GM18499 (cell line): Measurements from ENCODE around the gene SSC5D.
"Not testable (repeated sequence)": the region's sequence is repeated elsewhere in the genome, so short reads cannot be mapped to it uniquely, and the experiment has no call there.

Experiments
- ATAC-seq: cut with Tn5 transposase; IDR thresholded peaks from one replicate; pipeline ENCODE4 v1.9.1; 2021; ENCODE audit warnings: moderate number of reproducible peaks; ENCODE audit not compliant: insufficient read depth, unreplicated experiment

Gene SSC5D

DNA sequence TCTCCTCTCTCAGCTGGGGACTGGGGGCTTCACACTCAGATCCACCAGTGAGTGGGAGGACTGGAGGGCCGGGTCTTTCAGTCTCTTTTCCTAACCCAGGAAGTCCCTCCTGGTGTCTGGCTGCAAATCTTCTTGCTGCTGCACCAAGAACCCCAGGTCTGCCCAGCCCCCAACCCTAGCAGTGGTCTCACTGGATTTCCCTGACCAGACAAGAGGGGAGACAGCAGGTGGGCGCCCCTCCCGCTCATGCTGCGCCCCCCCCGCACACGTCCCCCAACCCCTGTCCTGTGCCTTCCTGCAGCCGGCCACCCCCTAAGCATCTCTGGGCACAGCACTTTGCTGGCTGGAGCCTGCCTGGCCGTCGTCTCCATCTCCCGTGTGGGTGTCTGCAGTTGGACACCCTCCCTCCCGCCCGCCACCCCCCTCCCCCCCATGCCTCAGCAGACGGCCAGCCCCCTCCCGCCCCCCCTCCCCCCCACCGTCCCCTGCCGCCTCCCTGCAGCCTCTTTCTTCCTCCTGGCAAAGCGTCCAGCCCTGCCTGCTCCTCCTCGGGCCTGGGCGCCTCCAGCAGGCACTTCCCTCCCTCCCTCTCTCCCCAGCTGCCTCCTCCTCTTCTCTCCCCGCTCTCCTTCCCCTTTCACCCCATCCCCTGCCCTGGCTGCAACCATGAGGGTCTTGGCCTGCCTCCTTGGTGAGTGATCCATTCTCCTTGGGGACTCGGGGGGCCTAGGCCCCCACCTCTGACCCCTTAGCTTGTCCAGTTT, at the start of gene SSC5D:
SSC5D (plus strand) TSS at position 513 of the 764 bp plus-strand sequence; CDS start at position 667, 154 bp downstream.
- no peak for ATAC-seq

DNA sequence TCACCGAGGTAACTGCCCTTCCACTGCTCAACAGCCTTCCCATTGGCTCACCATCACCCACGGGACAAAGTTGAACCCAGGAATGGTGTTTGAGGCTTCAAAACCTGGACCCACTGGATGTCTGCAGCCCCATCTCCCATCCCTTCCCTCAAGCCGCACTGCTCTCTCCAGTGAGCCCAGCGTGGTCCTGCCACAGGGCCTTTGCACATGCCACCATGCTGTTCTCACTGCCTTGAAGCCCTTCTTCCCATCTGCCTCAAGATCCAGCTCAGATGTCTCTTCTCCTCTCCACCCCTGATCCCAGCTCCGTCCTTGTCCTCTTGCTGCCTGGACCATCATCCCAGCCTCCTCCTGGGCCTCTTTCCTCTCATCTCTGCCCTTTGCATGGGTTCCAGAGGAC, 49.2 kb upstream of the SSC5D start:
- no peak for ATAC-seq

DNA sequence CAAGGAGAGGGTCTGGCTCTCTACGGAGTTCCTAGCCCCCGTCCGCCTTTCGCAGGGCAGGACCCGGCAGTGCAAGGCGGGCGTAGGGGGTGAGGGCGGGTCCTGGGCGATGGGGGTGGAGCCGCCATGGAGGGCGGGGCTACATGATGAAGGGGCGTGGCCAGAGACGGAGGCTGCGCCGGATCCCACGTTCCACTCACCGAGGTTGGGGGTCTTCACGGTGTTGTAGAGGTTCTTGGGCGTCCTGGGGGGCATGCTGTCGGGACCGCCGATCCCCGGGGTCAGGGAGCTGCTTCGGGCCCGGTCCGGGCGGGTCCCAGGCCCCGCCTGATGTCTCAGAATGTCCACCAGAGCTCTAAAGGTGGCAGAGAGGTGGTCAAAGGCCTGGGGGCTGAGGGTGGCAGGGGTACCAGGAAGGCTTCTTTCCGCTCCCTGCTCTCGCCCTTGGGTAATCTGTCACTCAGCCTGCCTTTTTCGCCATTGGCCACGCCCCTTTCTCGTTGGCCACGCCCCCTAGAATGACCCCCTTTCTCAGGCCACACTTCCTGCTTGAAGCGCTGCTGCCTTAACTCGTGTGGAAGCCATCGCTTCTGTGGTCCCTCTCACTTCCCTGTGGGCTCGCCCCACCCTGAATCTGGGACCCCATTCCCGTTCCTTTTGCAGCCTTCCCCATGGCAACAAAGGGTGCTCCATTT, 47.7 kb upstream of the SSC5D start:
- ATAC-seq, result no peak

DNA sequence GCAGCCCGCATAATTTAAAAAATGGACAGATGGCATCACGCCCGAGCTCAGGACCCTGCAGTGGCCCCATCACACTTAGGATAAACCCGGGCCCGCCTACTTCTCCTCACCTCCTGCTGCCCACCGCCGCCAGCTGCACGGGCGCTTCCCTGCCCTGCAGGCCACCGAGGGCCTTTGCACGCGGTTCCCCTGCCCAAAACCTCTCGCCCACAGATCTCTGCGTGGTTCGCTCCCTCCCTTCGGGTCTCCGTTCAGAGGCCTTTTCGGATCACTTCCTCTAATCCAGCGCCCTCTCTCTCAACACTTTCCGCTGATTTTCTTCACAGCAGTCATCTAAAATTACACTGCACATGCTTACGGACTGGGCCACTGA, 46.9 kb upstream of the SSC5D start:
- no peak for ATAC-seq

DNA sequence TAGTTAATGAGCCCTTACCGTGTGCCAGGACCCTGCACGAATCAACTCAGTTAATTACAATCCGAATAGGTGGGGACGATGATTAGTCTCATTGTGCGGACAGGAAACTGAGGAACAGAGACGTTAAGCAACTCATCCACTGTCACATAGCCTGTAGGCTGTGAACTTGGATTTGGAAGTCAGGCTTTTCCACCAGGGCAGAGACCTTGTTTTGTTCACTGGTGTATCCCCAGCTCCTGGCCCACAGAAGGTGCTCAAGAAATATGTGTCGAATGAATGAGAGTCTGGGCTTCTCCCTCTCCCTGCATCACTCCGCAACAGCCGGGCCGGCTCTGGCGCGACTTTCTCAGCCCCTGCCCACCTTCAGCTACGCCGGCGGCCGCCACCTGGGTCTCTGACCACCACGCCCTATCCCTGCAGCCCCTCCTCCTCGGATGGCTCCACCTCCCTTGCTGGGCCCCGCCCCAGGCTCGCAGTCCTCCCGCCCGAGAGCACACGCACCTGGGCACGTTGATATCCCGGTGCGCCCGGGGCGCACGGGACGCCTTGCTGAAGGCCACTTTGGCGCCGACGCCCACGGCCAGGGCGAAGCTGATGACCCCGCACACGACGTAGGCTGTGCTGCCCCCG, 46.4 kb upstream of the SSC5D start:
- no peak for ATAC-seq

DNA sequence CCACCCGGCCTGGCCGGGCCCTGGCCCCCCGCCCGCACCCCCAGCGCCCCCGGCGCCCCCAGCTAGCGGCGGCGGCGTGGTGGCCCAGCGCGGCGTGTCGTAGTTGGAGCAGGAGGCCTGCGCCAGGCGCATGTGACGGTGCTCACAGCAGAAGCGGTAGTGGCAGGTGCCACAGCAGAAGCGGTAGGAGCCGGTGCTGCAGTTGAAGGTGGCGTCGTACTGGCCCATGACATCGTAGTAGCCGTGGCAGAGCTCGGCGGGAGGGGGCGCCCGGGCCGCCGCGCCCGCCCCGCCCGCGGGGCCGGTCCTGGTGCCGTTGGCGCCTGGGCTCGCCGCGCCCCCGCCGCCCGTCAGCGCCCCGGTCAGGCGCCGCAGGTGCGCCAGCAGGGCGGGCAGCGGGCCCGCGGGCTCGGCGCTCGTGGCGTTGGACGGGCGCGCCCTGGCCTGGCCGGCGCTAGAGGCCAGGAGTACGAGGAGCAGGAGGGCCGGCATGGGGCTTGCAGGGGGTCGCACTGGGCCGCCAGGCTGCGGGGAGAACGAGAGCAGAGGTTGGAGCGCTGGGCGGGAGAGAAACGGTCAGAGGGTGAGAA, 45.8 kb upstream of the SSC5D start:
- no peak for ATAC-seq

DNA sequence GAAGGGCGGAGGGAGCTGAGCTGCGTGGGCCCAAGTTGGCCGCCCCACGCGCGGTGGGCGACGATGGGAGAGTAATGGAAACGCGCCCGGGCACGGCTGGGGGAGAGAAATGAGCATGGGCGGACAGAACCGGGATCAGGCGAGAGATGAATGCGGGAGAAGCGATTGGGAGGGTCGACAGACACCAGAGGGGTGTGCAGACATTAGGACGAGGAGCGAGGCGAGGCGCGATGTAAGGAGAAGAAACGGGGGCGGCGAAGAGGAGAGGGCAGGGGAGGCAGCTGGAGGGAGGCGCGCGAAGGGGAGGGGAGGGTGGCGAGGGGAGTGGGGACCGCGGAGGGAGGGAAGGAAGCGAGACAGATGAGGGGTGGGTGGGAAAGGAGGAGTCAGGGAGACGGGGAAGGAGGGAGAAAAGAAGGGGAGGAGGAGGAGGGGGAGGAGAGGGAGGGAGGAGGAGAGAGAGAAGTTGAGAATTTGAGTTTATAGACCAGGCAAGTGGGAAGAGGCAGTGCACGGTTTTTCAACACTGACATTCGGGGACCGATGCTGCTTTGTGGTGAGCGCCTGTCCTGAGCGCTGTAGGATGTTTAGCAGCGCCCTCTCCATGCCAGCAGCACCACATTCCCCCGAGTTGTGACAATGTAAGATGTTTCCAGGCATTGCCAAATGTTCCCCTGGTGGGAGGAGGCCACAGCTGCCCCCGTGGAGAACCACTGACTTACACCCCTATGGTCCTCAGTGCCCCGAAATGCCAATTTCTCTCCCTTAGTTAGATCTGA, 45.0 kb upstream of the SSC5D start, which contains the start of gene SHISA7:
SHISA7 (minus strand) TSS at position 256 of the 779 bp plus-strand sequence. CDS start 437 bp downstream, outside the sequence.
- no peak for ATAC-seq

DNA sequence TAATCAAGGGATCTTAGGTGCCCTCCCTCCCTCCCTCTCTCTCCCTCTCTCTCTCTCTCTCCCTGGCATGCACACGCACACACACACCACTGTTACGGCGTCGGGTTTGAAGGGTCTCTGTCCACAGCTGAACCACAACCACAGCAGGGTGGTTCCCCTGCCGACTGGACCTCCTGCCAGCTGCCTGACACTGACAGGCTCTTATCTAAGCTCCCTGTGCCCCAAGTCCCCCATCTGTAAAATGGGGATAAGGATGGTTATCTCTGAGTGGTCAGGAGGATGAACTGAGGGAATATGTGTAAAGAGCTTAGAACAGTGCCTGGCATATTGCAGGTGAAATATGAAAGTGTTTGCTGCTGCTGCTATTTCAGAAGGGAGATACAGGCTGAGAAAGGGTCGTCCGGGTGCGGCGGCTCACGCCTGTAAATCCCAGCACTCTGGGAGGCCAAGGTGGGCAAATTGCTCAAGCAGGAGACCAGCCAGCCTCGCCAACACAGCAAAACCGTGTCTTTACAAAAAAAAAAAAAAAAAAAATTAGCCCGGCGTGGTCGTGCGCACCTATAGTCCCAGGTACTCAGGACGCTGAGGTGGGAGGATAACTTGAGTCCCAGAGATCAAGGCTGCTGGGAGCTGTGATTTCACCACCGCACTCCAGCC, 44.3 kb upstream of the SSC5D start:
- ATAC-seq, result no peak

DNA sequence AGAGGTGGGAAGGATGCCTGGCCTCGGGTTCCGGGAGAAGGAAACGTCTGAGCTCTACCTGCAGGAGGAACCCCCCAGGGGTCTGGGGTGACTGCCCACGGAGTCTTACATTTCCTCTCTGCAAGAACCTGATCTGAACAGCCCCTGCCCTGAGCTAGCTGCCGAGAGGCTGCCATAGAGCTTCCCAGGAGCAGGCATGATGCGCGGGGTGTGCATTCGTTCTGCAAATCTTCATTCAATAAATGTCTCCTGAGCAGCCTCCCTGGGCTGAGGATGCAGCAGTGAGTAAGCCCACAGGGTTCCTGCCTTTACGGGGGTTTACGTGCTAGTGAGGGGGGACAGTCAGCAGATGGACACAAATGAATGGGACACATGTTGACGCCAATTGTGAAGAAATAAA, 43.6 kb upstream of the SSC5D start:
- ATAC-seq, result no peak

DNA sequence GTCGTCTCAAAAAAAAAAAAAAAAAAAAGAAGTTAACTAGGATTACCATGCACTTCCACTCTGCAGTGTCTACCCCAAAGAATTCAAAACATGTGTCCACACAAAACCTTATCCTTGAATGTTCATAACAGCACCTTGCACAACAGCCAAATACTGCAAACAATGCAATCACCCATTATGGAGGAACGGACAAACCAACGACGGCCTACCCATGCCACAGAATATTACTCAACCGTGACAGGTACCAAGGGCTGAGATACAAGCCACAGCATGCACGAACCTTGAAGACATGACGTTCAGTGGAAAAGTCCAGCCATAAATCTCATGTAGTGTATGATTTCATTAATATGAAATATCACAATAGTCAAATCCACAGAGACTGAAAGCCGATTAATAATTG, 42.2 kb upstream of the SSC5D start:
- no peak for ATAC-seq

DNA sequence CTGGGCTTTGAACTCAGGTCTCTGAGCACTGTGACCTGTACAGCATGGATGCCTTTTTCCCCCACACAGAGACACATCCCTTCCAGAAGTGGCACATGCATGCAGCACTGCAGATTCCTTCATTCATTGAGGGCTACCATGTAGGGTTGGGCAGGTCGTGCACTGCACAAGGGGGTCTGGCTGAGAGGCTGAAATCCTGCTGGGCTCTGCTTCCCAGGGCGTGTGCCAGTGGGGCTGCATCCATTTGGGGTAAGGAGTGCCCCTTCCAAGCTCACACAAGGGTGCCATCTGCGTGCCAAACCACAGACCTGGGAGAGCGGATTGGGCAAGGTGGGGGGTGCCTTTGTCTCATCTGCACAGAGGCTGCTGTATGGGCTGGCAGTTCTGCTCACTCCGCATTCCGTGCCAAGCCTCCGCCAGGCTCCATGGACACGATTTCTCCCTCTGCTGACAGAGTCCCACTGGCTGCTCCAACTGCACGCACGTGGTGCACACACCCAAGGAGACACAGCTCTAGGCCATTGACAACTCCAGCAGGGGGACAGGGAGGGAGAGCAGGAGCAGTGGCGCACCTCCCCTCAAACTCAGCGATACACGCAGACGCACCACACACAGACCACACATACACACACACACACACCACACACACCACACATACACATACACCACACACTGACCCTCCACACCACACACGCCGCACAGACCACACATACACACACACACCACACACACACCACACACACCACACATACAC, 40.6 kb upstream of the SSC5D start:
- ATAC-seq, result no peak

DNA sequence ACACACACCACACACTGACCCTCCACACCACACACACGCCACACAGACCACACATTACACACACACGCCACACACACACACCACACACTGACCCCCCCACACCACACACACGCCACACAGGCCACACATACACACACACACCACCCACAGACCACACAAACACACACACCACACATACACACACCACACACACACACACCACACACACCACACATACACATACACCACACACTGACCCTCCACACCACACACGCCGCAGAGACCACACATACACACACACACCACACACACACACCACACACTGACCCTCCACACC, 40.1 kb upstream of the SSC5D start:
- ATAC-seq, result not testable (repeated sequence)

DNA sequence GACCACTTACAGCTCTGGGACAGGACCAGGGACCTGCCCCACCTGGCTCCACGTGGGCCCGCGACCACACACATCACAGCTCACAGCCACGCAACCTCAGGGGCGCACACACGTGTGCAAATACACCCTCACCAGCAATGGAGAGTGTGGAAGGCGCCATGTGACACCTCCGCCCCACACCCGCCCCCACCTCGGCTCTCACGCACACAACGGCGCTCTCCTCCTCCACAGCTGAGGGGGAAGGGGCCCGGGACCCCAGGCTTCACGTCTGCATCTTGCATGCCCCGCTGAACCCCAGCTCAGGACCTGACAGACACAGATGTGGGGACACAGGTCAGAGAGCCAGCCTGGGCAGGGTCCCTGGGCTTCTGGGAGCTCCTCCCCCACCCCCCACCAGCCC, 38.8 kb upstream of the SSC5D start:
- no peak for ATAC-seq

DNA sequence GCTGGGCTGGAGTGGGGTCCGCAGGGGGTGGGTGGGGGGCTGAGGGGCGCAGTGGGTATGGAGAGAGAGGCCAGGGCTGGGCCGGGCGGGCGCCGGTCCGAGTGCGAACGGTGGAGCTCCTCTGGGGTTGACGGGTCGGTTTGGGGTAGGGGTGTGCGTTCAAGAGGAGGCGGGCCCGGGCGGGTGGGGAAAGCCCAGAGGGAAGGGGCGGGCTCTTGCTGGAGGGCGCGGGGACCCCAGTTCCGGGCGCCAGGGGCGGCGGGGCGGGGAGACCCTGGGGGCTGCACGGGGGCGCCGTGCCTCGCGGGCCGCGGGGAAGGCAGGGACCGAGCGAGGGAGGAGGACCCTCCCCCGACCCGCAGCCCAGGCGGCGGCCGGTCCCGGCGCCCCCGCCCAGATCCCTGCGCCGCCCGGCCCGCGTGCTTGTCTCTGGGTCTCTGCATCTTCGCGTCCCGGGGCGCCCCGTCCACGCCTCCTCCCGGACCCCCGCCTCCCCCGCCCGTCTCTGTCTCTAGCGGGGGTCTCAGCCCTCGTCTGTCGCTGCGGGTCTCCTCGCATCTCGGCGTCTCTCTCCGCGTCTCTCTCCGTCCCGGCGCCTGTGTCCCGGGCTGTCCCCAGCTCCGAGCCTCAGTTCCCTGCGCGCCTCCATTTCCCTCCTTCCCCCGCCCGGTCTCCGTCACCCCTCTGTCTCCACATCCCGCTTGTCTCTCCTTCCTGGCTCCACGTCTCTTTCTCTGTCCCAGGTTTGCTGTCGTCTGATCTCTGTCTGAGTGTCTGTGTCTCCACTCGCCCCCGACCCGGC, 36.9 kb upstream of the SSC5D start:
- no peak for ATAC-seq

DNA sequence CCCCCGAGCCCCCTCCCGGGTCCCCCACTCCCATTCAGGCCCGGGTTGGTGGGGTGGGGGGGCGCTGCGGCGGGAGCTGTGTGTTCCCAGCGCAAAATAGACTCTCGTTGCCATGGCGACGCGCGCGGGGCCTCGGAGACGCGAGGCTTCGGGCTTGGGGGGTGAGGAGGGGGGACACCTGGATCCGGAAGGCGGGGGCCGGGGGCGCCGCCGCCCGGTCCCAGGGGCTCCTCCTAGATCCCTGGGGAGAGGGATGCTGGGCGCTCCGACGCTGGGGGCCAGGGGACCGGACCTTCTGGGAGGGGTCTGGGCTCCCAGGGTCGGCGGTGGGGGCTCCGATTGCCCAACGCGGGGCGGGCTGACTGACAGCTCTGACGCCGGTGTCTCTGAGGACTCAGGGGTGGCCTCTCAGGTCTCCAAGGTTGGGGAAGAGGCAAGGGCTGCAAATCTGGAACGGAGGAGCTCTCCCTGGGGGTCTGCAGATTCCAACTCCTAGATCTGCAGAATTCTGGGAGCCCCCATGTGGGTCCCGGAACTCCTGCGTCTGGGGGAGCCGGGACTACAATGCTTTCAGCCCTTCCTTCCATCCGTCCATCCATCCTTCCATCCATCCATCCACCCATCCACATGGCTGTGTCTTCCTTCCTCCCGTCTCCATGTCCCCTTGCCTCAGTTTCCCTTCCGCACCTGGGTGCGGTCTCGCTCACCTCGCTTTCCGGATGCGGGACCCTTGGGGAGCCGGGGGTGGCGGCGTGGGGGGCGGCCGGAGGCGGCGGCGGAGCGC, 36.1 kb upstream of the SSC5D start:
- no peak for ATAC-seq

DNA sequence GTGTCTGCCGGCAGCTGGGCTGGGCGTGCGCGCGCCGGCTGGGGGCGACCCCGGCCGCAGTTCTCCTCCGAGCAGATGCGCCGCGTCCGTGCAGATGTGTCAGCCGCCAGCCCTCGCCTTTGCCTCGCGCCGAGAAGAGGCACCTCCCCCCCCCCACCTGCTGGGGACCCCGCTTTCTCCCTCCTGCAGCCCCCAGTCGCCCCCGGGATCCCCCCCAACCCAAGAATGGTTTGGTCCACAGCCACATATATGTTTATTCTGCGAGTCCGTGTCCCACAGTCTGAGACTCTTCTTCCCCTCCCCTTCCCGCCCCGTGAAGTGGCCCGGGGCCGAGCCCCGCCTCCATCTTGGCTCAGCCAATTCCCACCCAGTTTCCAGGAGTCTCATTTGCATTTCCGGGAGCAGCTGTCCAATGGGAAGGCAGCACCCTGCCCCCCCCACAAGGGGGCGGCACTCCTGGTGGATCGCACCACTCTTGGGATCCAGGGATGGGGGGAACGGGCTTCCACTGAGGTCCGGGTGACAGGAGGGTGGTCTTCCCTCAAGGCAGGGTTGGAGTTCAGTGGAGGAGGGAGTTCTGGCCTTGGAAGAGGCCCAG, 35.4 kb upstream of the SSC5D start:
- no peak for ATAC-seq

DNA sequence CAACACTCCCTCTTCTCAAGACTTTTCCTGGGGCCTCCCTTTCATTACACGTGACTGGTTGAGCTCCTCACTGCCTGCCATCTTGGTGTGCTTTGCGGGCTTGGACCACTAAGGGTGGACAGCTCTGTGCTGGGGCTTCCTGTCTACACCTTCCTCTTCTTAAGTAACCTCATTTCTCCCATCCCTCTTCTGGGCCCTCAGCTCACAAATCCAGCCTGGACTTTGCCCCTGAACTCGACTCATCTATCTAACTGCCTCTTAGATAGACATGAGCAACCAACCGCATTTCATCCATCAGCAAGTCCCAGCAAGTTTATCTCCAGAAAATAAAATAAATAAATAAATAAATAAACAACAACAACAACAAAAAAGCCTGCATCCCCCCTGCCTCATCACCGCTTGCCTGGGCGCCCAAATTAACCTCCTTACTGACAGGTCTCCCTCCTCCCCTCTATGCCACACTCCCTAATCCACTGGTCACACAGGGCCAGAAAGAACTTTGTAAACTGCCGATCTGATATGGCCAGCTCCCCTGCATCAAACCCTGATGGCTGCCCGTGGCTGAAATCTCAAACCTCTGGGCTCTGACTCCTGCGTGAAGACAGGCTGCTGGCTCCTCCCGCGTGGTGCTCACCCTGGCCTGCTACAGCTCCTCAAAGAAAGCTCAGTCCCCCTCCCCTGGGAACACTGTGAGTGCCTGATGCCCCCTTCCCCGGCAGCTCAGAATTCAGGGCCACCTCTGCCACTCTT, 34.5 kb upstream of the SSC5D start:
- ATAC-seq, result no peak
